Stomach (tissue), 9 donors: ENCODE results near the gene ZNF613. TPM values are rescaled to one million over a fixed set of nuclear protein-coding genes. Genes with fewer than 3 reads are reported as not detected.
"Not testable (repeated sequence)": the region's sequence is repeated elsewhere in the genome, so short reads cannot be mapped to it uniquely, and the experiment has no call there.

ENCODE experiments used
- DNase-seq, 2 donors: peaks; one replicate each; pipeline versions ENCODE4 v3.0.0 to v3.0.0-alpha.2; 2013 to 2019
- H3K27ac ChIP-seq, 5 donors: fragments of 200-600 bp in 4 of 5; sonication (generic) in 4 of 5; one replicate each; pipeline ENCODE4 v1.5.1; 2013 to 2019; ENCODE audit warnings: mild to moderate bottlenecking in 1 of 5, moderate library complexity in 1 of 5
- H3K27me3 ChIP-seq, 3 donors: fragments of 200-600 bp; sonication (generic); one replicate each; pipeline ENCODE4 v1.5.1; 2017 to 2019; ENCODE audit warnings: mixed run types in 1 of 3
- H3K36me3 ChIP-seq, 4 donors: fragments of 200-600 bp; sonication (generic); 1 replicate in 3 of 4; 2 replicates in 1 of 4; pipeline ENCODE4 v1.5.1; 2016 to 2019
- H3K4me1 ChIP-seq, 4 donors: fragments of 200-600 bp; sonication (generic); one replicate each; pipeline ENCODE4 v1.5.1; 2016 to 2019
- H3K4me3 ChIP-seq, 4 donors: fragments of 200-600 bp; sonication (generic) in 3 of 4; one replicate each; pipeline ENCODE4 v1.5.1; 2016 to 2019; ENCODE audit warnings: mild to moderate bottlenecking in 1 of 4
- H3K9me3 ChIP-seq, 4 donors: fragments of 200-600 bp; sonication (generic); one replicate each; pipeline ENCODE4 v1.5.1; 2016 to 2019
- EP300 ChIP-seq: sonication (generic); formaldehyde crosslinking; IDR thresholded peaks from one replicate; pipeline ENCODE4 v1.6.1; 2017; ENCODE audit warnings: antibody characterized with exemption
- POLR2A ChIP-seq, 4 donors: fragments of 450-650 bp; IDR thresholded peaks; one replicate each; pipeline ENCODE4 v1.6.1; 2016; ENCODE audit warnings: antibody characterized with exemption in 4 of 4, control low read depth in 2 of 4, mild to moderate bottlenecking in 1 of 4, moderate library complexity in 1 of 4
- POLR2AphosphoS5 ChIP-seq, 3 donors: sonication (generic); formaldehyde crosslinking; IDR thresholded peaks; one replicate each; pipeline ENCODE4 v1.6.1; 2016; ENCODE audit warnings: antibody characterized with exemption in 3 of 3
- WGBS, 5 donors: extraction: QIAGEN DNeasy Blood & Tissue Kit in 3 of 5; methylation state at CpG; one replicate each; pipeline versions ENCODE4 v1.1.5 to v1.1.7; 2013 to 2018; 5-methylcytosine and 5-hydroxymethylcytosine counted together
- intact Hi-C: fragments of 100-400 bp; cut with DNase I; formaldehyde crosslinking; loops from one replicate; pipeline ENCODE4 v1.15.1; 2023; ENCODE audit warnings: low total_unique reads
- polyA plus RNA-seq, 3 donors: library from polyadenylated mRNA; stranded (reverse); fragments of 200-250 nt; gene quantifications; one replicate each; pipeline ENCODE4 v1.2.3, GENCODE V29; 2013
- total RNA-seq, 5 donors: library from RNA; depleted of rRNA; stranded (reverse); fragments of >200 nt; gene quantifications; one replicate each; pipeline versions ENCODE4 v1.1.0 to v1.2.3, GENCODE V29; 2014 to 2016
- TF ChIP-seq, protein P1 (sequence below), 7 experiments: fragments of 450-650 bp in 4 of 7; fragments of 200-600 bp in 3 of 7; sonication (generic) in 3 of 7; IDR thresholded peaks; one replicate each; pipeline ENCODE4 v1.5.1; 2016 to 2019; ENCODE audit warnings: antibody characterized with exemption in 7 of 7, control low read depth in 2 of 7, mild to moderate bottlenecking in 1 of 7
- donor health status: healthy with polysubstance abuse.
- donor health status: Bipolar disorder and iron deficiency.
- donor health status: healthy.

ZNF613 gene
- total and polyA plus RNA-seq, 8 donors = 0.29 to 12.8 (median 2.7) TPM

DNA sequence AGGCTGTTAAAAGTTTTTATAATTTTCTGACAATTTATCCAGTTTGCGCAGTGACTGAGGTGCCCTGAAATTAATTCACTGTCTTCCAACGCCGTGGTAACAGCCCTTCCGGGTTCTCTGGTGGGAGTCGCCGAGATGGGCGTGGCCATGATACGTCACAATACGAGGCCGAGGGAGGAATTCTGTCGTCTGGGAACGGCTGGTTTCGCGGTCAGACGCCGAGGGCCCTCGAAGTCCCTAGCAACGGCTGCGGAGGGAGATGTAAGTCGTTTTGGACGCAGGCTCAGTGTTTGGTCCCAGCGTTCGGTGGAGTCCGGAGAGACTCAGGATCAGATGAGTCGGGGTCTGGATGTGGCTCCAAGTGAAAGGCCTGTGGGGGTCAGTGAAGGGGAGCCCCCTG lies 21.7 kb downstream of the ZNF613 start:
- Histone ChIP-seq H3K9me3 (peaks cover 60 to 94% (median 86%) of the 10 kb centered on the region in 4 donors), H3K27ac (no peak overlapping the region), H3K4me1 (no peaks in the 10 kb centered on the region), H3K27me3 (no peaks in the 10 kb centered on the region), H3K4me3 (no peak overlapping the region), H3K36me3 (peaks cover 16 to 20% (median 18%) of the 10 kb centered on the region in 4 donors)
- TF ChIP-seq, protein P1, sequence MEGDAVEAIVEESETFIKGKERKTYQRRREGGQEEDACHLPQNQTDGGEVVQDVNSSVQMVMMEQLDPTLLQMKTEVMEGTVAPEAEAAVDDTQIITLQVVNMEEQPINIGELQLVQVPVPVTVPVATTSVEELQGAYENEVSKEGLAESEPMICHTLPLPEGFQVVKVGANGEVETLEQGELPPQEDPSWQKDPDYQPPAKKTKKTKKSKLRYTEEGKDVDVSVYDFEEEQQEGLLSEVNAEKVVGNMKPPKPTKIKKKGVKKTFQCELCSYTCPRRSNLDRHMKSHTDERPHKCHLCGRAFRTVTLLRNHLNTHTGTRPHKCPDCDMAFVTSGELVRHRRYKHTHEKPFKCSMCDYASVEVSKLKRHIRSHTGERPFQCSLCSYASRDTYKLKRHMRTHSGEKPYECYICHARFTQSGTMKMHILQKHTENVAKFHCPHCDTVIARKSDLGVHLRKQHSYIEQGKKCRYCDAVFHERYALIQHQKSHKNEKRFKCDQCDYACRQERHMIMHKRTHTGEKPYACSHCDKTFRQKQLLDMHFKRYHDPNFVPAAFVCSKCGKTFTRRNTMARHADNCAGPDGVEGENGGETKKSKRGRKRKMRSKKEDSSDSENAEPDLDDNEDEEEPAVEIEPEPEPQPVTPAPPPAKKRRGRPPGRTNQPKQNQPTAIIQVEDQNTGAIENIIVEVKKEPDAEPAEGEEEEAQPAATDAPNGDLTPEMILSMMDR (IDR thresholded peaks at IDR 0.05) = no peak
- no peak for TF ChIP-seq POLR2A (IDR thresholded peaks at IDR 0.05)
- TF ChIP-seq EP300 = no peak
- no peak for TF ChIP-seq POLR2AphosphoS5 (IDR thresholded peaks at IDR 0.05)
- intact Hi-C loops = no loop called here
- 17 to 31% (median 19%) methylated on average over 25 of the region's 25 CpGs for WGBS, 5 donors
- peak in 1 of 2 donors; percentile 71 for DNase-seq

DNA sequence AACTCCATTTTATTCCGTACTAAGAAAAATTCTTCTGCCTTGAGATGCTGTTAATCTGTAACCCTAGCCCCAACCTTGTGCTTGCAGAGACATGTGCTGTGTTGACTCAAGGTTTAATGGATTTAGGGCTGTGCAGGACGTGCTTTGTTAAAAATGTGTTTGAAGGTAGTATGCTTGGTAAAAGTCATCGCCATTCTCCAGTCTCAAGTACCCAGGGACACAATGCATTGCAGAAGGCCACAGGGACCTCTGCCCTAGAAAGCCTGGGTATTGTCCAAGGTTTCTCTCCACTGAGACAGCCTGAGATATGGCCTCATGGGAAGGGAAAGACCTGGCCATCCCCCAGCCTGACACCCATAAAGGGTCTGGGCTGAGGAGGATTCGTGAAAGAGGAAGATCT lies 30.6 kb downstream of the ZNF613 start:
- DNase-seq, H3K4me3 ChIP-seq, intact Hi-C loops, H3K4me1 ChIP-seq, H3K27me3 ChIP-seq, H3K27ac ChIP-seq: not testable (repeated sequence)
- Histone ChIP-seq H3K9me3 (peaks cover 15 to 96% (median 74%) of the 10 kb centered on the region in 4 donors), H3K36me3 (peaks cover 0 to 31% (median 9%) of the 10 kb centered on the region in 4 donors)
- 51 to 73% (median 57%) methylated on average over 4 of the region's 4 CpGs for WGBS, 5 donors

DNA sequence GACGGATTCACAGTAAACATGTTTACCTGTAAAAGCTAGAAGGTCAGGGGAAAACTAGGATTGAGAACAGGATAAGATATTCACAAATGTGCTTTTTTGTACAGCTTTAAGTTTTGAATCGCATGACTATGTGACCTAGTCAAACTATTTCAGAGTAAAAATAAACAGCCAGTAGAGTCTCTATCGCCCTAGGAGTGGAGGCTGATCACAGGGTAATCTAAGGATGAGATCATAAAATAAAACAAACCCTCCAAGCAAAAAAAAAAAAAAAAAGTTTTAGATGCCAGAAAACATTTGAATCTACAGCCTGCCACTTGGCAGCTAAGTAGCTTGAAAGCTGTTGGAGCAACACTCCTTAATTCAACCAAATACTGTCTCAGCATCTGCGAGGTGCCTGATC lies 32.5 kb downstream of the ZNF613 start:
- H3K4me1 ChIP-seq = no peaks in the 10 kb centered on the region
- H3K27ac ChIP-seq = no peak overlapping the region
- H3K27me3 ChIP-seq = no peaks in the 10 kb centered on the region
- TF ChIP-seq EP300 (no peak), POLR2AphosphoS5 (IDR thresholded peaks at IDR 0.05) (no peak), POLR2A (IDR thresholded peaks at IDR 0.05) (no peak)
- TF ChIP-seq, protein P1 (IDR thresholded peaks at IDR 0.05) = no peak
- peaks cover 2 to 50% (median 25%) of the 10 kb centered on the region in 4 donors for H3K36me3 ChIP-seq
- no peak overlapping the region for H3K4me3 ChIP-seq
- WGBS, 5 donors = 62 to 83% (median 78%) methylated on average over 4 of the region's 4 CpGs
- peaks cover 35 to 100% (median 83%) of the 10 kb centered on the region in 4 donors for H3K9me3 ChIP-seq
- intact Hi-C loops = no loop called here
- DNase-seq = no peak

DNA sequence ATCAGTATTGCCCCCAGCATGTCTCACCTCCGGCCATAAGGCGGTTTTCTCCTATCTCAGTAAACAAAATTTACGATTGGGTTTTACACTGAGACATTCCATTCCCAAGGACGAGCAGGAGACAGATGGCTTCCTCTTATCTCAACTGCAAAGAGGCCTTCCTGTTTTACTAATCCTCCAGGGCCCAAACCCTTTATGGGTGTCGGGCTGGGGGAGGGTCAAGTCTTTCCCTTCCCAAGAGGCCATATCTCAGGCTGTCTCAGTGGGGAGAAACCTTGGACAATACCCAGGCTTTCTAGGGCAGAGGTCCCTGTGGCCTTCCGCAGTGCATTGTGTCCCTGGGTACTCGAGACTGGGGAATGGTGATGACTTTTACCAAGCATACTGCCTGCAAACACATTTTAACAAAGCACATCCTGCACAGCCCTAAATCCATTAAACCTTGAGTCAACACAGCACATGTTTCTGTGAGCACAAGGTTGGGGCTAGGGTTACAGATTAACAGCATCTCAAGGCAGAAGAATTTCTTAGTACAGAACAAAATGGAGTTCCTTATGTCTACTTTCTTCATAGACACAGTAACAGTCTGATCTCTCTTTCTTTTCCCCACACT lies 33.5 kb downstream of the ZNF613 start:
- H3K27me3 ChIP-seq, H3K4me3 ChIP-seq, intact Hi-C loops, H3K27ac ChIP-seq, H3K4me1 ChIP-seq: not testable (repeated sequence)
- DNase-seq = peak in 1 of 2 donors; percentile 9
- 10 to 31% (median 21%) methylated on average over 5 to 7 of the region's 7 CpGs for WGBS, 5 donors
- H3K36me3 ChIP-seq = peaks cover 12 to 60% (median 34%) of the 10 kb centered on the region in 4 donors
- peaks cover 44 to 100% (median 85%) of the 10 kb centered on the region in 4 donors for H3K9me3 ChIP-seq

DNA sequence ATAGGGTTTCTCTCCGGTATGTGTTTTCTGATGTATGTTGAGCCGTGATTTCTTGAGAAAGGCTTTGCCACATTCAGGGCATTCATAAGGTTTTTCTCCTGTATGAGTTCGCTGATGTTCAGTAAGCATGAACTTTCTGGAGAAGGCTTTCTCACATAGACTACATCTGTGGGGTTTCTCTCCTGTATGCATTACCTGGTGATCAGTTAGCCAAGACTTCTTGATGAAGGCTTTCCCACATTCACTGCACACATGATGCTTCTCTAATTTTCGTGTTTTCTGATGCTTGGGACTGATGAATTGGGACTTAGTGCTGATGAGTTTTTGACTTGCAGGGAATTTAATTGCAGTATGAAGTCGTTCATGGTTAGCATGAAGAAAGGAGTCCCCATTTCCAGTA lies 38.3 kb downstream of the ZNF613 start:
- intact Hi-C loops = no loop called here
- no peak for TF ChIP-seq EP300
- DNase-seq = no peak
- 97 to 99% (median 98%) methylated on average over 5 of the region's 5 CpGs for WGBS, 5 donors
- no peak overlapping the region for H3K4me3 ChIP-seq
- peaks cover 57 to 97% (median 83%) of the 10 kb centered on the region in 4 donors for H3K36me3 ChIP-seq
- H3K27ac ChIP-seq = no peak overlapping the region
- H3K27me3 ChIP-seq = no peaks in the 10 kb centered on the region
- no peaks in the 10 kb centered on the region for H3K4me1 ChIP-seq
- peaks cover 79 to 100% (median 98%) of the 10 kb centered on the region in 4 donors for H3K9me3 ChIP-seq

DNA sequence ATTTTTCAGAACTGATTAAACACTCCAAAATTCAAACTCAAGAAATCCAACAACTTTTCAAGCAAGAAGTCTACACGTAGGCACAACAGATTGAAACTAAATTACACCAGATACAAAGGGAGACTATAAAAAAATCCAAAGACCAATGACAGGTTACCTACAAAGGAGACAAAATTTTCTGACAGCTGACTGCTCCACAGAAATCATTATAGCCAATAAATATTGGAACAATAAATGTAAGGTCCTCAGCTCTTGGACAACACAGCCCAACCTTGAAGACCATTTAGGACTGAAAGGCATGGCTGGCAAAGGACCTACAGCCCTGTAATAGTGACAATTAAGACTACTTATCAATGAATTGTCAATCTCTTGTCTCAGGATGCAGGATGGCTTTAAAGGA lies 43.4 kb downstream of the ZNF613 start:
- TF ChIP-seq, protein P1 (IDR thresholded peaks at IDR 0.05) = no peak
- no peak for TF ChIP-seq POLR2AphosphoS5 (IDR thresholded peaks at IDR 0.05)
- TF ChIP-seq POLR2A (IDR thresholded peaks at IDR 0.05) = no peak
- no peak for TF ChIP-seq EP300
- Histone ChIP-seq H3K36me3 (peaks cover 86 to 100% (median 96%) of the 10 kb centered on the region in 4 donors), H3K4me3 (no peak overlapping the region), H3K4me1 (no peaks in the 10 kb centered on the region), H3K9me3 (peaks cover 90 to 100% (median 97%) of the 10 kb centered on the region in 4 donors), H3K27me3 (no peaks in the 10 kb centered on the region), H3K27ac (no peak overlapping the region)
- intact Hi-C loops = no loop called here
- 91 to 96% (median 94%) methylated on average over 1 of the region's 1 CpG for WGBS, 5 donors
- DNase-seq = no peak
